Right lobe of liver (tissue), 6 donors: Measurements from ENCODE around the gene RELN. TPM values are rescaled to one million over a fixed set of nuclear protein-coding genes. Genes with fewer than 3 reads are reported as not detected.

ENCODE experiments used
- ATAC-seq, 4 donors: fragments of 200-7000 bp; cut with Tn5 transposase; one replicate each; pipeline ENCODE4 v1.9.1; 2020; ENCODE audit warnings: mild to moderate bottlenecking in 4 of 4, moderate library complexity in 4 of 4
- DNase-seq, 3 donors: peaks; one replicate each; pipeline ENCODE4 v3.0.0-alpha.2; 2020
- H3K27ac ChIP-seq, 3 donors: fragments of 200-600 bp; one replicate each; pipeline ENCODE4 v1.8.0; 2022
- H3K27me3 ChIP-seq, 2 donors: fragments of 200-600 bp; one replicate each; pipeline ENCODE4 v1.8.0; 2022
- H3K36me3 ChIP-seq, 4 donors: fragments of 200-600 bp; sonication (generic) in 1 of 4; one replicate each; pipeline versions ENCODE4 v1.5.1 to v1.8.0; 2017 to 2022; ENCODE audit warnings: control low read depth in 1 of 4
- H3K4me1 ChIP-seq, 4 donors: fragments of 200-600 bp; sonication (generic) in 1 of 4; one replicate each; pipeline versions ENCODE4 v1.5.1 to v1.8.0; 2017 to 2022; ENCODE audit warnings: control low read depth in 1 of 4
- H3K4me3 ChIP-seq, 3 donors: fragments of 200-600 bp; one replicate each; pipeline ENCODE4 v1.8.0; 2022
- H3K9me3 ChIP-seq, 4 donors: fragments of 200-600 bp; sonication (generic) in 1 of 4; one replicate each; pipeline versions ENCODE4 v1.5.1 to v1.8.0; 2017 to 2022; ENCODE audit warnings: control low read depth in 1 of 4
- POLR2A ChIP-seq: fragments of 450-650 bp; IDR thresholded peaks from one replicate; pipeline ENCODE4 v1.6.1; 2017; ENCODE audit warnings: antibody characterized with exemption, mild to moderate bottlenecking
- WGBS: methylation state at CpG from one replicate; pipeline ENCODE4 v1.1.6; 2018; ENCODE audit warnings: low coverage, low lambda C conversion rate; ENCODE audit not compliant: insufficient coverage; ENCODE audit errors: missing lambda C conversion rate; 5-methylcytosine and 5-hydroxymethylcytosine counted together
- intact Hi-C, 2 donors: fragments of 100-400 bp; cut with DNase I; formaldehyde crosslinking; loops; one replicate each; pipeline versions ENCODE4 v1.11.2 to v1.14.1; 2022
- total RNA-seq, 6 experiments: library from RNA; depleted of rRNA in 2 of 6; stranded (reverse); fragments of >200 nt in 2 of 6; fragmentation: NEBNext Ultra II Directional in 3 of 6; extraction: Animal tissue kit (Norgen Biotek cat#: 25700) in 3 of 6; gene quantifications; one replicate each; pipeline versions ENCODE4 v1.1.0 to v1.2.4, GENCODE V29; 2016 to 2023
- TF ChIP-seq, protein P1 (sequence below), 4 donors: fragments of 200-600 bp in 3 of 4; fragments of 450-650 bp in 1 of 4; IDR thresholded peaks; one replicate each; pipeline versions ENCODE4 v1.5.1 to v1.8.0; 2016 to 2022; ENCODE audit warnings: antibody characterized with exemption in 4 of 4, mild to moderate bottlenecking in 2 of 4
- donor health status: DM: no; HTN: yes; CAD: no.
- donor health status: DM: no; HTN: no; CAD: no.
- donor health status: DM: no; HTN: no; CAD: no.
- donor health status: DM: no; HTN: yes; CAD: no.
- donor health status: DM: no; HTN: yes; CAD: no.

RELN gene
- total RNA-seq, 6 experiments from 2014 or later = 11.9 to 35.7 (median 18.9) TPM

DNA sequence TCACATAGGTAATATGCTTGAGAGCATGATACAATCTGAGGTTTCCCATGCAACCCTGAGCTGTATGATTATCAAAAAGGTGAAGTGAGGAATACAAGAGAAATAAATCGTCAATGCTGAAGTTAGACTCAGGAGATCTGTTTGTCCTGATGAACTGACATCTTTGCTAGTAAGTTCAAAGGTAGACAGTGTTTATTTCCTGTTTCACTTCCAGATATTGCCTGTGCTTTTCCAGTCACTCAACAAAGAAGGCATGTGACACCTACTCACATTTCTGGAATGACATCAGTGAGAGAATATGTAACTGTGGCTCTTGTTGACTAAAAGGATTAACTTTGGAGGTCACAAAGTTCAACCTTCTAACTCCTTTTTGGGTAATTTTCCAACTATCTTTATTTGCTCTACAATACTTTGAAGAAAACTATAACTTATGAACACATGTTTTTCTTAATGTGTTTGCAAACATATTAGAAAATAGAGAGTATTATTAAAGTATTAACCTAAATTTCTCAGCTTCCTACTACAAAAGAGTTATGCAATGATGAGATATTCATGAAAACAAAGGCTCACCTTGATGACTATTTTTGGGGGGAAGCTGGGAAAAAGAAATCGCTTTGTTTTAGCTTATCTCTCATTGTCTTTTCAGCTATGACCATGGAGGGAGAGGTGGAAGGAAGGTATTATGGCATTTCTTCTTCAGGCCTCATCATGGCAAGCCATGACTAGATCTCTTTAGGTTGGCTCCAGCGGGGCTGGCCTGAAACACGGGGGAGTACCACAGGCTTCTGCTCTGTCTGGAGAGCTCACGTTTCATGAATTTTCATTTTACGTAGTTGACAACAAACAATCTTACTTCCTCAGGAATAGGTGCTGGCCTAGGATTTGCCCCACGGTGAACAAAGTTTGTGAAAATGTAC lies 328.7 kb downstream of the RELN start:
- TF ChIP-seq, protein P1, sequence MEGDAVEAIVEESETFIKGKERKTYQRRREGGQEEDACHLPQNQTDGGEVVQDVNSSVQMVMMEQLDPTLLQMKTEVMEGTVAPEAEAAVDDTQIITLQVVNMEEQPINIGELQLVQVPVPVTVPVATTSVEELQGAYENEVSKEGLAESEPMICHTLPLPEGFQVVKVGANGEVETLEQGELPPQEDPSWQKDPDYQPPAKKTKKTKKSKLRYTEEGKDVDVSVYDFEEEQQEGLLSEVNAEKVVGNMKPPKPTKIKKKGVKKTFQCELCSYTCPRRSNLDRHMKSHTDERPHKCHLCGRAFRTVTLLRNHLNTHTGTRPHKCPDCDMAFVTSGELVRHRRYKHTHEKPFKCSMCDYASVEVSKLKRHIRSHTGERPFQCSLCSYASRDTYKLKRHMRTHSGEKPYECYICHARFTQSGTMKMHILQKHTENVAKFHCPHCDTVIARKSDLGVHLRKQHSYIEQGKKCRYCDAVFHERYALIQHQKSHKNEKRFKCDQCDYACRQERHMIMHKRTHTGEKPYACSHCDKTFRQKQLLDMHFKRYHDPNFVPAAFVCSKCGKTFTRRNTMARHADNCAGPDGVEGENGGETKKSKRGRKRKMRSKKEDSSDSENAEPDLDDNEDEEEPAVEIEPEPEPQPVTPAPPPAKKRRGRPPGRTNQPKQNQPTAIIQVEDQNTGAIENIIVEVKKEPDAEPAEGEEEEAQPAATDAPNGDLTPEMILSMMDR (IDR thresholded peaks at IDR 0.05) = no peak
- no peak for TF ChIP-seq POLR2A
- Histone ChIP-seq H3K9me3 (no peaks in the 10 kb centered on the region), H3K36me3 (no peaks in the 10 kb centered on the region), H3K4me1 (peaks cover 0 to 10% (median 0%) of the 10 kb centered on the region in 4 donors), H3K27ac (peak overlapping the region in 2 of 3 donors; percentile 43 to 68), H3K4me3 (no peak overlapping the region), H3K27me3 (no peaks in the 10 kb centered on the region)
- ATAC-seq (peak; percentile 68 to 81 (median 74)), DNase-seq (no peak)
- 77% methylated on average over 7 of the region's 7 CpGs for WGBS
- intact Hi-C loops = no loop called here

DNA sequence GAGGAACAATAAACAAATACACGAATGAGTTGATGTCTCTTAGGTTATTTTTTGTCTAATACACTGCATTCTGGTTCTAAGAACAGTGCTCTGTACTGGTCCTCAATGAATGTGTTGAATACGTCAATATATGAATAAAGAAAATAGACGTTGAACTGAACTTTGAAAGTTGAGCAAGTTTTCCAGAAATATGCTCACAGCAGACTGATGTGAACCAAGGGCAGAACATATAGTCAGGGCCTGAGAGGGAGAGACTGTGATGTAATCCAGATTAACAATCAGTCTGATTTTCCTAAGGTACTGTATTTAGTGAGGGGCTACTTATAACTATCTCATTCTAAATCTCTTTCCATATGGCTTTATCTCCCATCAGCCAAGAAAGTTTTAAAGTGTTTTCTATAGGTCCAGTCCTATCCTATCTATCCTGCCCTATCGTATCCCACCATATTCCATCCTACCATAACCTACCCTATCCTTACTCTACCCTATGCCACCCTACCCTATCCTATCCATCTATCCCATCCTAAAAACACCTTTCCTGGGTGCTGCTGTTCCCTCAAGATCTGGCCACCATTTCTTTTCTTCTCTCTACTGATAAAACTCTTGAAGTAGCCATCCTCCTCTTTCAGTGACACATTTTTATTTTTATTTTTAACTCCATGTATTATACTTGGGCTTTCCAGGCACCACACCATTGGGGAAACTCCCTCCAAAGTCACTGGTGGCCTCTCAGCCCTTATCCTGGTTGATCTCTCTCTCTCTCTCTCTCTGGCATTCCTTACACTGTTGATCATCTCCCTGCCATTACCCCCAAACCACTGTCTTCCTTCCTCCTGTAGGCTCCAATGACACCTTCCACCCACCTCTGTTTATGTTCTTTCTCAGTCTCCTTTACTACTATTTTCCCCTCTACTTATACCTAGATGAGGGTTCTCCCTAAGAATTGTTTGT lies 331.1 kb downstream of the RELN start:
- DNase-seq (no peak), ATAC-seq (no peak)
- WGBS = 59% methylated on average over 4 of the region's 4 CpGs
- intact Hi-C loops = no loop called here
- Histone ChIP-seq H3K4me3 (no peak overlapping the region), H3K9me3 (no peaks in the 10 kb centered on the region), H3K4me1 (peaks cover 0 to 10% (median 0%) of the 10 kb centered on the region in 4 donors), H3K27ac (no peak overlapping the region), H3K36me3 (no peaks in the 10 kb centered on the region), H3K27me3 (no peaks in the 10 kb centered on the region)
- TF ChIP-seq, protein P1 (IDR thresholded peaks at IDR 0.05) = no peak
- TF ChIP-seq POLR2A = no peak

DNA sequence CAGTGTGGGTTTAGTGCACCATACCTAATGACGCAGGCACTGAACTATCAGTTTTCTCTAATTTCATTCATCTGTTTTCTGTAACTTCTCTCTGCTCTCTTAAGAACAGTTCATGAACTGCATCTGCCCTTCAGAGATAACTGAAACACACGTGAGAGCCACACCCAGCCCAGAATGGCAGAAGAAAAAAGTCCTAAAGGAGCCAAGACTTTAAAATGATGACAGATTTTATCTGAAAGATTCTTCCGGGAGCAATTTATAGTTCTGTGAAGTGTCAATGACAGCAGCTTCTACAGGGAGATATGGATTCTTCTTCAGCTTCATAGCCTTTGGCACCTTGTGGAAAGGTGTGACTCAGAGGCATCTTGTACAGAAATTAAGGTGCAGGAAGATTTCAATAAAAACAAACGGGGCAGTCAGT lies 332.0 kb downstream of the RELN start:
- intact Hi-C loops = no loop called here
- Histone ChIP-seq H3K27me3 (no peaks in the 10 kb centered on the region), H3K27ac (no peak overlapping the region), H3K4me3 (no peak overlapping the region), H3K4me1 (peaks cover 0 to 10% (median 0%) of the 10 kb centered on the region in 4 donors), H3K36me3 (no peaks in the 10 kb centered on the region), H3K9me3 (no peaks in the 10 kb centered on the region)
- DNase-seq = no peak
- no peak for ATAC-seq
- 67% methylated on average over 4 of the region's 4 CpGs for WGBS
- TF ChIP-seq, protein P1 (IDR thresholded peaks at IDR 0.05) = no peak
- TF ChIP-seq POLR2A = no peak

DNA sequence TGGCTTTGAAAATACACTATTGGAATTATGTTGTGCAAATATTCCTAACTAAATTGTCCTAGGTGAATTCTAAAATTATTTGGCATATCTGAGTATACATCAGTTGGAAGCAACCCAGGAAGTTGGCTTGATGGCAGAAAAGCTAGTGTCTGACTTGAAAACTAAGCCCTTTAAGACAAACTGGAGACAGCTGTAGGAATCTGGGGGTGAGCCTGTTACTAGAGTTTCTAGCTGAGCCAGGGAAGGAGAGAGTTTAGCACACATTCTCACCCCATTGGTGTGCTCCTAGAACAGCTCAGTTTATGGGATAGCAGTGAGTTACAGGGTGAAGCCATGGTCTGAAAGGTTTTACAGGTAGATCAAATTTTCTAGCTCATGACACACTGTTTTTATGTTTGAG lies 333.2 kb downstream of the RELN start:
- H3K36me3 ChIP-seq = no peaks in the 10 kb centered on the region
- no peak overlapping the region for H3K4me3 ChIP-seq
- no peak for TF ChIP-seq POLR2A
- TF ChIP-seq, protein P1 (IDR thresholded peaks at IDR 0.05) = no peak
- peaks cover 0 to 10% (median 0%) of the 10 kb centered on the region in 4 donors for H3K4me1 ChIP-seq
- H3K27ac ChIP-seq = no peak overlapping the region
- no peak for DNase-seq
- H3K27me3 ChIP-seq = no peaks in the 10 kb centered on the region
- no peak for ATAC-seq
- H3K9me3 ChIP-seq = no peaks in the 10 kb centered on the region
- intact Hi-C loops = no loop called here
